Stimulated activated CD4-positive, alpha-beta T cell treated with anti-CD3 and anti-CD28 coated beads, TNF-alpha, amount 100 ng/mL, for 1 hour (primary cell): ENCODE data around the gene TMEM43.

Source experiments
- DNase-seq, 3 donors: peaks; one replicate each; pipeline ENCODE4 v3.0.0-alpha.2; 2020; ENCODE audit warnings: low read depth in 3 of 3, low spot score in 1 of 3

The TMEM43 gene

DNA sequence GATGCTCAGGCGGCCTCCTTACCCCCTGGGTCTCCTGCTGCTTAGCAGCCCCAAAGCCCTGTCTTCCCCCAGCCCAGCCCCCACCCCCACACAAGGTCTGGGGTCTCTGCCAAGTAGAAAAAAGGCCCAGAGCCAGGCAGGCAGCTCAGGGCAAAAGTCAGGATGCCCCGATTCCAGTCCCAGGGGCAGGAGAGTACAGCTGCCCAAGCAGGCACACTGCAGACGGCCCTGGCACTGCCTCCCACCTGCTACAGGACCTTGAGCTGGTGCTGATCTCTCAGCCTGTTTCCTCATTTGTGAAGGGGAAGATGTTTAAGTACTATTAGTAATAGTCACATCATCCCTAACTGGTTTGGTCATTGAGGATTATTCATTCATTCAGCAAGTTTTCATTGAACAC, 12.6 kb downstream of the TMEM43 start:
- DNase-seq, result no peak

DNA sequence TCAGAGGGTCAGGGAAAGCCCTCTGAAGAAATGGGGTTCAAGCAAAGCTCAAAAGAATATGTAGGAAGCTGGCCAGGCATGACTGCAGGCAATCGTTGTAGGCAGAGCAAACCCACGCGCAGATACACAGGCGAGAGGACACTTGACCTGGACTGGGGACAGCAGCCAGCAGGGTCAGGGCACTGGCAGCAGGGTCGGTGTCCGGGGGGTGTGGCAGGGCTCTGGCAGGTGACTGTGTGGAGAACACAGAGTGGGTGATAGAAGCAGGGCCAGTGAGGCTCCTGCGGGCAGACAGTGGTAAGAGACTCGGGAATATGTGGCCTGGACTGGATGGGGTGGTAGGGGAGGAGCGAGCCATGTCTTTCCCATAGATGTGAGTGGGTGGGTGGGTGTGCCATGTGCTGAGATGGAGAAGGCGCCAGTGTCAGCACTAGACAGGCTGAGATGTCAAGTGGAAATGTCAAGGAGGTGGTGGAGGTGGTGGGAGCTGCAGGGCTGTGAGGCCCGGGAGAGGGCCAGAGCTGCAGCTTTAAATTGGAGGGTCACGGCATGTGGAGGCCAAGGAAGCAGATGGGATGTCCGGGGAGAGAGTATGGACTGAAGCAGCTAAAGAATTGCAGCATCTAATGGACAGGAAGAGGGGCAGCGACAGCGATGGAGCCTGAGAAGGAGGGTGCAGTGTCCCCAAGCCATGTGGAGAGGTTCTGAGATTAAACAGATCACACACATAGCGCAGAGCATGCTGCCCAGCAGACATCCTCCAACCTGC, 13.4 kb downstream of the TMEM43 start:
- DNase-seq, result no peak

DNA sequence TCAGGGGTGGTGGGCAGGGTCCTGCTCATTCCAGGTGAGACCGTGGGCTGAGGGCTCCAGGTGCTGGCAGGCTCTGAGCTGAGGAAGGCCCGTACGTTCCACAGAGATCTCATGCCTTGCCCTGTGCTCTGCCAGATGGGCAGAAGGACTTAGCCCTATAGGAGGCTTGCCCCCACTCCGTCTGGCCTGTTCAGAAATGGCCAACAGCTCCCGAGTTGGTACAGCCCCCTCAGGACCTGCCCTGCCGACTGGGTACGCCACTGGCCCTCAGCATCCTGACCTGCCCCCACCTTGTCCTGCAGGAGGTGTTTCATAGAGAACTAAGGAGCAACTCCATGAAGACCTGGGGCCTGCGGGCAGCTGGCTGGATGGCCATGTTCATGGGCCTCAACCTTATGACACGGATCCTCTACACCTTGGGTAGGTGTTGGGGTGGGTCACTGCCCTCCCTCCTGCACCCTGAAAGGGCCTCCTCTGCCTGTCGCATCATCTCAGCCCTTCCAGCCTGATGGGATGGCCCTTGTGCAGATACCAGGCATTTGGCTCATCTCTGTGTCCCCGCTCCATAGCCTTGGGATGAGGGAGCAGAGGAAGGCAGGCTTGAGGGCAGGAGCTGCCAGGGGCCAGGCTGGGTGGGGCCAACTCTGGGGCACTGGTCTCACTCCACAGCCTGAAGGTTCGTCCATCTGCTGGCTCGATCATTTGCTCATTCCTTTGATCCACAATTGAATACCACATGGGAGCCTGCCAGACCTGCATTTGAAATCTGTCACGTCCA, 14.2 kb downstream of the TMEM43 start:
- DNase-seq, result no peak

DNA sequence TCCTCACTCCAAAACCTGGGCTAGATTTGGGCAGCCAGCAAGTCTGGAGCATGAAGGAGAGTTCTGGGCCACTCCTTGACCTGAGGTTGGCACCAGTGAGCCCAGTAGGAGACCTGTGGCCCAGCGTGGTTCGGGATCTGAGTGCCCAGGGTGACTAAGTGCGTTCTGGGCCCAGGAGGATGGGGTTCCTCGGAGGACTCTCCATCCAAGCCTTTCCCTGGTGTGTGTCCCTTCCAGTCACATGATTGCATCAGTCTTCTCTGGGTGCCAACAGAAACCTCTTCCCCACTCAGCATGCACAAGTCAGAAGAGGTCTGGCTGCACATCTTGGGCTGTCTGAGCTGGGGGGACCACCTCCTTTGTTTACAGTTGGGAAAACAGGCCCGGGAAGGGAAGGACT, 14.9 kb downstream of the TMEM43 start:
- no peak for DNase-seq

DNA sequence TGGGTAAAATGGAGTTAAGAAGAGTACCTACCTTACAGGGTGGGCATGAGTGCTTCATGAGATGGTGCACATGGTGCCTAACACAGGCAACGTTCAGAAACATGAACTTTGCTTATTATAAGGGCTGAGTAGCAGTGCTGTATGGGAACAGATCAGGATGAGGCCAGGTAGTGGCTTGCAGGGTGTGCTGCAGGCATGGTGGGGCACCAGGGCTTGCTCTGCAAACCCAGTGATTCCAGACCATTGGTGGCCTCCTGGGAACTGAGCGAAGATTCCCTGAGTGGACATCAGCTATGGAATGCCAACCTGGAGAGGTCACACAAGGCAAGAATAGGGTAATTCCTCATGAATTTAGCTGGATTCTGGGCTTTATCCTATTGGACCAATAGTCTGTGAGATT, 15.8 kb downstream of the TMEM43 start:
- DNase-seq, result no peak

DNA sequence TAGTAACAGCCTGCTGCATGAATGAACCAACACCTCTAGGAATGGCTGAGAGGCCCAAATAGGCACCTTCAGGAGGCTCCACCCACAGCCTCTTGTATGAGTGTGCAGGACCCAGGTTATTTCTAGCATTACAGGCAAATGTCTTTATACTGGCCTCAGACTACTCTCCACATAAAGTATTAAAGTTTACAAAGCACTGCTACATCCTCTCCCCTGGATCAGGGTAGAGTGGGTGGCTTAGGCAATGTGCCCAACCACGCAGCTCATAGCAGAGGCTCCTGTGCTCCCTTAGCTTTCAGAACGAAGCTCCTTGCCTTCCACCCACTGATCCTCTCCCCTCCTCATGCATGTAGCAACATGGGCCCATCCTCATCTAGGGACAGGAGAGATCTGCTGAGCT, 16.3 kb downstream of the TMEM43 start:
- no peak for DNase-seq

DNA sequence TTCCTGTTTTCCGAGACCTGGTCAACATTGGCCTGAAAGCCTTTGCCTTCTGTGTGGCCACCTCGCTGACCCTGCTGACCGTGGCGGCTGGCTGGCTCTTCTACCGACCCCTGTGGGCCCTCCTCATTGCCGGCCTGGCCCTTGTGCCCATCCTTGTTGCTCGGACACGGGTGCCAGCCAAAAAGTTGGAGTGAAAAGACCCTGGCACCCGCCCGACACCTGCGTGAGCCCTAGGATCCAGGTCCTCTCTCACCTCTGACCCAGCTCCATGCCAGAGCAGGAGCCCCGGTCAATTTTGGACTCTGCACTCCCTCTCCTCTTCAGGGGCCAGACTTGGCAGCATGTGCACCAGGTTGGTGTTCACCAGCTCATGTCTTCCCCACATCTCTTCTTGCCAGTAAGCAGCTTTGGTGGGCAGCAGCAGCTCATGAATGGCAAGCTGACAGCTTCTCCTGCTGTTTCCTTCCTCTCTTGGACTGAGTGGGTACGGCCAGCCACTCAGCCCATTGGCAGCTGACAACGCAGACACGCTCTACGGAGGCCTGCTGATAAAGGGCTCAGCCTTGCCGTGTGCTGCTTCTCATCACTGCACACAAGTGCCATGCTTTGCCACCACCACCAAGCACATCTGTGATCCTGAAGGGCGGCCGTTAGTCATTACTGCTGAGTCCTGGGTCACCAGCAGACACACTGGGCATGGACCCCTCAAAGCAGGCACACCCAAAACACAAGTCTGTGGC, 16.9 kb downstream of the TMEM43 start:
- no peak for DNase-seq

DNA sequence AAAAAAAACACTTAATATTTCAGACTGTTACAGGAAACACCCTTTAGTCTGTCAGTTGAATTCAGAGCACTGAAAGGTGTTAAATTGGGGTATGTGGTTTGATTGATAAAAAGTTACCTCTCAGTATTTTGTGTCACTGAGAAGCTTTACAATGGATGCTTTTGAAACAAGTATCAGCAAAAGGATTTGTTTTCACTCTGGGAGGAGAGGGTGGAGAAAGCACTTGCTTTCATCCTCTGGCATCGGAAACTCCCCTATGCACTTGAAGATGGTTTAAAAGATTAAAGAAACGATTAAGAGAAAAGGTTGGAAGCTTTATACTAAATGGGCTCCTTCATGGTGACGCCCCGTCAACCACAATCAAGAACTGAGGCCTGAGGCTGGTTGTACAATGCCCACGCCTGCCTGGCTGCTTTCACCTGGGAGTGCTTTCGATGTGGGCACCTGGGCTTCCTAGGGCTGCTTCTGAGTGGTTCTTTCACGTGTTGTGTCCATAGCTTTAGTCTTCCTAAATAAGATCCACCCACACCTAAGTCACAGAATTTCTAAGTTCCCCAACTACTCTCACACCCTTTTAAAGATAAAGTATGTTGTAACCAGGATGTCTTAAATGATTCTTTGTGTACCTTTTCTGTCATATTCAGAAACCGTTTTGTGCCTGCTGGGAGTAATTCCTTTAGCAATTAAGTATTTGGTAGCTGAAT, 17.9 kb downstream of the TMEM43 start:
- no peak for DNase-seq

DNA sequence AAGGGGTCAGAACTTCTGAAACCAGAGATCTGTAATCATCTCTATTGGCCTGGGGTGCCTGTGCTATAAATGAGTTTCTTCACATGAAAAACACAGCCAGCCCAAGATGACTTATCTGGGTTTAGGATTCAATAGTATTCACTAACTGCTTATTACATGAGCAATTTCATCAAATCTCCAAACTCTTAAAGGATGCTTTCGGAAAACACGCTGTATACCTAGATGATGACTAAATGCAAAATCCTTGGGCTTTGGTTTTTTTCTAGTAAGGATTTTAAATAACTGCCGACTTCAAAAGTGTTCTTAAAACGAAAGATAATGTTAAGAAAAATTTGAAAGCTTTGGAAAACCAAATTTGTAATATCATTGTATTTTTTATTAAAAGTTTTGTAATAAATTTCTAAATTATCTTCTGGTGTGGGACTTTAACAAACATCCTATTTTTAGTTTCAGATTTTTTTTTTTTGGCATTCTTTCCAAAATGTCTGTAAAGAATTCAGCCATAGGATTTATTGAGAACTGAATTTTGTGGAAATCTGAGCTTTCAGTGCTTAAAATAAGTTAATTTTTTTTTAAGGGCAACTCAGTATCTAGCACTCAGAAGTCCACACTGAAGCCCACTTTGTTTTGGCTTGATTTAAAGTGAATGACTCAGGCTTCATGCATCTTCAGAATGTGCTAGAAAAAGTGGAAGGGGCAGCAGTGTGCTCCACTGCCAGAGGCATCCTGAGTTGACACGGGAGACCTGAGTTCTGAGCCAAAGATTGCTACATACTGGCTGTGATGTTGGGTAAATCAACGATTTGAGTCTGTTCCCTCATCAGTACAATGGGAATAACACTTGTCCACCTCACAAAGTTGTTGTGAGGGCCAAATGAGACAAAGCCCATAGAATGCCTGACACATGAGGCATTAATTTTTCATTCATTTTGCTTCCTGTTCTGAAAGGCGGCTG, 18.7 kb downstream of the TMEM43 start:
- no peak for DNase-seq

DNA sequence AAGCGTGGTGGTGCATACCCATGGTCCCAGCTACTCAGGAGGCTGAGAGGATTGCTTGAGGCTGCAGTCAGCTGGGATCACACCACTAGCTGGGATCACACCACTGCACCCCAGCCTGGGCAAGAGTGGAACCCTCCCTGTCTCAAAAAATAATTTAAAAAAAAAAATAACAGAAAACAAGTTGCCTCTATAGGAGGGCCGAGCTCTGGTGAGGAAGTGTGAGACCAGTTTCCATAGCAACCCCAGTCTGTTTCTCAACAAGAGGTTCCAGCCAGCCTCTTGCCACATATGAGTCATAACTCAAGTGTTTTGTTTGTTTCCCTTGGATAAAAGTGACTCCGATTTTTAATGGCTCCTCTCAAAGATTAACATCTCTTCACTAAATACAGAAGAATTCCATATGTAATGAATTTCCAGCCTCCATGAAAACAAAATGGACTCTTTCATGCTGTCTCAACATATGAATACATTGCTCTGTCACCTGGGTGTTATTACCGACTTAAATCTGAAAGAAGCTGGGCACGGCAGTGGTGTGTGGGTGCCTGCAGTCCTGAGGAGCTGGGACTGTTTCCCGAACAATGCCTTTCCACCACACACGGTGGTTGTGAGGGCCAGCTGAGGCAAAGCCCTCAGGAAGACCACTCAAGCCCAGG, 19.7 kb downstream of the TMEM43 start:
- DNase-seq, result peak in 2 of 3 donors; percentile 48 to 65

DNA sequence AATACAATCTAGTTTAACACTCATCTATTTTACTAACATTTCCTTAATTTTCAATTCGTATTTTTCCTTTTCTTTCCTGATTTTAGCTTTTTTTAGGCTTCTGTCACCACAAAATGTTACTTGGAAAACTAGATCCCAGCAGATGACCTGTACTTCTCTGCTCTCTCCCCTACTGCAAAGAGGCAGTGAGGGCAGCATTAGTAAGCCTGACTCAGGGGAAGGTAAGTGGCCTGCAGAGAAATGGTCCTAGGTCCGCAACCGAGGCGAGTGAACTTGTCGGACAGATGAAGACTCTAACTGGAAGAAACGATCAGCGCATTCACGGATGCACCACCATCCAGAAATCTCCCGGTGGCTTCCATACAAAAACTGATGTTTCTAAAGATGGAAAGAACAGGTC, 20.4 kb downstream of the TMEM43 start:
- no peak for DNase-seq

DNA sequence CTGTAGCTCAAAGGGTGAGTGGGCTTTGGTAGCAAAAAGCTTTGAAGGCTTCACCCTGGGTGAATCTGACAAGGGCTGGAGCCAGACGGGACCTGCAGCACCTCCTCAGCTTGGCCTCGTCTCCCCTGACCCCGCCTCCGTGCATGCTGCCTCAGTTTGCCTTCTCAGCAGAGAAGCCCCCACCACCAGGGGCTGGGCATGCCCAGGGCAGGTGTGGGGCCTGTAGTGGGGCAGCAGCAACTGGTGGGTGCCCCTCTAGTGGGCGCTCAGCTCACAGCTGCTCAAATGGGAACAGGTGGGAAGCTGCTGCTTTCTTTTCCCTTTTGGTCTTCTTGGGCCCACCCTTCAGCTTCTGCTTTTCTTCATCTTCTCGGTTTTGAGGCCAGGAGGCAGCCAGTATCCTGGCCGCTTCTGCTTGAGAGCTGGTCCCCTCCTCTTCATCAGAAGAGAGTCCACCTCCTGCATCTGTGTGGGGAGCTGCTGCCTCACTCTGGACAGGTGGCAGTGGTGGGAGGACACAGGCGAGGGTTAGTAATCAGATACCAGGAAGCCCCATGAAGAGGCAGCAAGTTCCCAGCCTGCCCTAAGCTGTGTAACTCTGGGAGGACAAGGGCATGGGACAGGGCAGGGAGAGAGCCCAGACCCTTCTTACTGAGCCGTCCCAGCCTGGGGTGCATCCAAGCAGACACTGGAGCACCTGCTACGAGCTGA, 21.0 kb downstream of the TMEM43 start:
- no peak for DNase-seq

DNA sequence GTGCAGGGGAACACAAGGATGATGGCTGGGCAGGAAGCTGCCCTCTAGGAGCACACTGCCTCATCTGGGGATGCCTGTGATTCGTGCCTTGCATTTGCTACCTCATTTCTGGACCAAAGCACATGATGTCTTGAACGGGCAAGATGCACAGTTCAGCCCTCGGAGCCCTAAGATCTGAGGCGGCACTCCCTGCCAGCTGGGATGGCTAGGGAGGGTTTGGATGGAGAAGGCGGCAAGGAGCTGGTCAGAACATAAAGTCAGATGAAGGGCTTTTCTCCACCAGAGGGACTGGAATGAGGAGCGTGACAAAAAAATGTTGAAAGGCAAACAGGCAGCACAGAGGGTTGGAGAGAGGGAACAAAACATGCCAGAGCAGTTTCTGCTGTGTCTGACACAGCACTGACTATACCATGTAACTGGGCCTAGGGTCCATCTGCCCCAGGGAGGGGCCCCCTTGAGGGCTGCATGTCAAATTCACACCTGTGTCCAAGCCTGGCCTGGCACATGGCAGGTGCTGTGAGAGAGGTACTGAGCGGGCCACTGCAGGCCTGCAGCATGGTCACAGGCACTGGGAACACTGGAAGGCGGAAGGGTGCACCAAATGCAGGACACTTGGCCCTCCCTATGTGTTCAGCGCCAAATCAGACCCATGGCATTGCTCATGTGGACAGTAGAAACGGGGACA, 21.7 kb downstream of the TMEM43 start:
- no peak for DNase-seq

DNA sequence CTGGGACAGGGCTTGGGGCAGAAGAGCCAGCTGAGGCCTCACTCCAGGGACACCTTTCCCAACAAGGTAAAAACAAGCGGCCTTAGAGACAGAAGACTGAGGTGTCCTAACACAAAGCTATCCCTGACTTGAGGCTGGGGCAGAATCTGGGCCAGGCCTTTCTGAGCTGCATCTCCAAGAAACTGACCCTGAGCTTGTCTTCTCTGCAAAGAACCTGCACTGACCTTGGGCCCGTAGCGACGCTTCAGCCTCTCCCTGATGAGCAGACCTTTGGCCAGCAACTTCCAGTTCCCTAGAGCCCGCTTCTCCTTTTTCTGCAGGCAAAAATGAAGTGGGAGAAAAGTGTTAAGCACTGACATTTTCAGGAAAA, 22.2 kb downstream of the TMEM43 start:
- DNase-seq, result no peak

DNA sequence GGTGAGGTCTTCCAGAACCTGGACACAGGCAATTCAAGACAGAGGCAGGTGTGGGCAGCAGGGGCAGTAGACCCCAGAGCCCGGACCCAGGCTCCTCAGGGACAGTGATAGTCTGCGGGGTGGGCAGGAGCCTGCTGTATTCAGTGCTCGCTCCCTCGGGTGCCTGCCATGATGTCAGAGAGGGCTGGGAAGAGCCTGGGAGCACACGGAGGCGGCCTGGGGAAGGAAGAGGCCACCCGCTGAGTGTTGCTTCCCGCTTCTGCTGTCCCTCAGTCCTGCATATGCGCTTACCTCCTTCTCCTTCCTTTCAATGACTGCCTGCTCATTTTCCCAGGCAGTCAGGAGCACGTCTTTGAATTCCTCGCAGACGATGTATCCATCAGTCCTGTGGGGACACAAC, 22.8 kb downstream of the TMEM43 start:
- no peak for DNase-seq

DNA sequence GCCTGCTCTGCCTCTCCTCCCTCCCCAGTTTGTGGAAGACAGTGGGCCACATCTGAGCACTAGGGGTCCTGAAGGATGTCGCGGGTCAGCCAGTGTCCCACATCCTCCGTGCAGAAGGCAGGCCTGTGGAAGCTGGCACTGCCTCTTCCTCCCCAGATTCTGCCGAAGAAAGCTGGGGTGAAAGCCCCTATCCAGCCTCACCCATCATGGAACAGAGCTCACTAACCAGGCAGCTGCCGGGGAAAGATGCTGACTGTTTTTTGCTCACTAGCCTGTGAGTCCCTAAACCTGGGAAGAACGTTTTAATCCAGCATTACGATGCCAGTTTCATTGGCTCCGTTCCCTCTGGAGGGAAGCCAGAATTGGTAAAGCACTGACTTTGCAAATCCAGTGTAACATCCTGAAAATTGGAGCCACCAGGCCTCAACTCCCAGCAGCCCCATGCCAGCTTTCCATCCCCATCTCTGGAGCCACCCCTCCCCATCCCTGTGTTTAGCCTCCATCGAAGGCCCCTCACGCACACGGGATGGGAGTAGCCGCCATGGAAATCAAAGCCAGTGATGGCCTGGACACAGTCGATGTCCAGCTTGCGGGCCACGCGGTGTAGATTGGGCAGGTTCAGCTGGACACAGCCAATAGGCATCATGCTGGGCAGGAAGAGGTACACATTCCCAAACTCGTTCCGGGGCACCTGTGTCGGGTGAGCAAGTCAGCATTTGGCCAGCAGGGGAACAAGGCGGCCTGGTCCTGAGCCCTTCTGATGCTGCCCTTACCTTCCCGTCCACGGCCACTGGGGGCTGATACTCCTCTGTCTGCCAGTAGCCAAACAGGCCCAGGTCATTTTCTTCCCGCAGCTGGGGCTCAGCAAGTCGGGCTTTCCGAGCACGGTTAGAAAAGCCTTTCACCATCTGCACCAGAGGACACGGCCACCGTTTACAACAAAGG, 23.5 kb downstream of the TMEM43 start:
- no peak for DNase-seq

DNA sequence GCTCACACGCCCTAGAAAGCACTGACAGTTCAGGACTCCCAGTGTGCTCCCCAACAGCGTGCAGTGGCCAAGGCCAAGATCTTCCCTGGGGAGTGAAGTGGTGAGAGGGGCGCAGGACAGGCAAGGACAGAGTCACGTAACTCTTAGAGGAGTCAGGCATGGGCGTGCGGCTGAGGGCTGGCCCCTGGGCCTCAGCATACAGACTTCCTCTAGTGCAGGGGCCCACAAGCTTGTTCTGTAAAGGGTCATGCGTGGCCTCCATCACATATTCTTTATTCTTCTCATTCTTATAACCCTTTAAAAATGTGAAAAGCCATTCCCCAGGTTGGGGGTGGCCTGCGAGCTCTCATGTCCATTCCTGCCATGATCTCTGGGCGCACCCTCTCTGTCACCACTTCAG, 25.2 kb downstream of the TMEM43 start:
- DNase-seq, result no peak
